Activated CD8-positive, alpha-beta T cell treated with anti-CD3 and anti-CD28 coated beads for 36 hours (primary cell): Measurements from ENCODE around the gene LMF1. TPM values are rescaled to one million over a fixed set of nuclear protein-coding genes. Genes with fewer than 3 reads are reported as not detected.

Source experiments
- ATAC-seq: fragments of 200-7000 bp; cut with Tn5 transposase; one replicate; pipeline ENCODE4 v1.10.0; 2021; ENCODE audit warnings: mild to moderate bottlenecking, moderate library complexity
- CTCF ChIA-PET: fragments of 350-600 bp; sonication (Branson Sonifier 250); formaldehyde crosslinking; loops from one replicate; lab custom pipeline; 2021; ENCODE audit warnings: antibody characterized with exemption; lab: Charles Lee
- POLR2A ChIA-PET: fragments of 350-600 bp; sonication (Branson Sonifier 250); formaldehyde crosslinking; loops from one replicate; lab custom pipeline; 2021; ENCODE audit warnings: antibody characterized with exemption; lab: Charles Lee
- DNase-seq: peaks from one replicate; pipeline ENCODE4 v3.0.0-alpha.2; 2020
- H3K27ac Mint-ChIP-seq: one replicate; pipeline ENCODE4 v1.8.0; 2021; ENCODE audit warnings: mild to moderate bottlenecking, mixed read lengths
- H3K27me3 Mint-ChIP-seq: one replicate; pipeline ENCODE4 v1.8.0; 2021; ENCODE audit warnings: mixed read lengths
- H3K36me3 Mint-ChIP-seq: one replicate; pipeline ENCODE4 v1.8.0; 2021; ENCODE audit warnings: low read depth, mixed read lengths
- H3K4me1 Mint-ChIP-seq: one replicate; pipeline ENCODE4 v1.8.0; 2021; ENCODE audit warnings: low read depth, mixed read lengths
- H3K4me3 Mint-ChIP-seq: one replicate; pipeline ENCODE4 v1.8.0; 2021; ENCODE audit warnings: mild to moderate bottlenecking, moderate library complexity, mixed read lengths
- H3K9me3 Mint-ChIP-seq: one replicate; pipeline ENCODE4 v1.8.0; 2021; ENCODE audit warnings: mixed read lengths
- intact Hi-C: fragments of 100-400 bp; cut with micrococcal nuclease; formaldehyde crosslinking; loops from one replicate; pipeline ENCODE4 v1.10.0; 2022
- total RNA-seq, 2 experiments: library from RNA; stranded (reverse); gene quantifications; one replicate each; pipeline ENCODE4 v1.2.3, GENCODE V29; 2021
- TF ChIP-seq, protein P1 (sequence below): fragments of 200-600 bp; IDR thresholded peaks from one replicate; pipeline ENCODE4 v1.8.0; 2022; ENCODE audit warnings: antibody characterized with exemption, mild to moderate bottlenecking

The LMF1 gene
- total RNA-seq, 2 experiments from 2014 or later: 8.7 to 9.7 TPM

- intact Hi-C loops: no loop called here
These were observed 119.5 kb downstream of the LMF1 start for GRCh38 chr16:851209-851810.

DNA sequence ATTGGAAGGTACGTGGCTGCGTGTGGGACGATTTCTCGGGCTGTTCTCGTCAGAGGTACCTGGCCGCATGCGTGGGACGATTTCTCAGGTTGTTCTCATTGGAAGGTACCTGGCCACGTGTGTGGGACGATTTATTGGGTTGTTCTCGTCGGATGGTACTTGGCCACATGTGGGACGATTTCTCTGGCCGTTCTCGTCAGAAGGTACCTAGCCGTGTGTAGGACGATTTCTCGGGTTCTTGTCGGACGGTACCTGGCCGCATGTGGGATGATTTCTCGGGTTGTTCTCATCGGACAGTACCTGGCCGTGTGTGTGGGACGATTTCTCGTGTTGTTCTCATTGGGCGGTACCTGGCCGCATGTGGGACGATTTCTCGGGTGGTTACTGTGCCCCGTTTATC lies 120.1 kb downstream of the LMF1 start:
- CTCF ChIA-PET: no interaction called here
- Mint-ChIP-seq H3K4me1 (no peaks in the 10 kb centered on the region), H3K27ac (no peak overlapping the region), H3K27me3 (no peaks in the 10 kb centered on the region), H3K9me3 (no peaks in the 10 kb centered on the region), H3K36me3 (no peaks in the 10 kb centered on the region), H3K4me3 (no peak overlapping the region)
- DNase-seq (no peak), ATAC-seq (no peak)
- POLR2A ChIA-PET: no interaction called here
- intact Hi-C loops: no loop called here
- TF ChIP-seq, protein P1, sequence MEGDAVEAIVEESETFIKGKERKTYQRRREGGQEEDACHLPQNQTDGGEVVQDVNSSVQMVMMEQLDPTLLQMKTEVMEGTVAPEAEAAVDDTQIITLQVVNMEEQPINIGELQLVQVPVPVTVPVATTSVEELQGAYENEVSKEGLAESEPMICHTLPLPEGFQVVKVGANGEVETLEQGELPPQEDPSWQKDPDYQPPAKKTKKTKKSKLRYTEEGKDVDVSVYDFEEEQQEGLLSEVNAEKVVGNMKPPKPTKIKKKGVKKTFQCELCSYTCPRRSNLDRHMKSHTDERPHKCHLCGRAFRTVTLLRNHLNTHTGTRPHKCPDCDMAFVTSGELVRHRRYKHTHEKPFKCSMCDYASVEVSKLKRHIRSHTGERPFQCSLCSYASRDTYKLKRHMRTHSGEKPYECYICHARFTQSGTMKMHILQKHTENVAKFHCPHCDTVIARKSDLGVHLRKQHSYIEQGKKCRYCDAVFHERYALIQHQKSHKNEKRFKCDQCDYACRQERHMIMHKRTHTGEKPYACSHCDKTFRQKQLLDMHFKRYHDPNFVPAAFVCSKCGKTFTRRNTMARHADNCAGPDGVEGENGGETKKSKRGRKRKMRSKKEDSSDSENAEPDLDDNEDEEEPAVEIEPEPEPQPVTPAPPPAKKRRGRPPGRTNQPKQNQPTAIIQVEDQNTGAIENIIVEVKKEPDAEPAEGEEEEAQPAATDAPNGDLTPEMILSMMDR: no peak

More at GRCh38 chr16:851209-851810, 119.5 kb downstream of the LMF1 start:
- no peaks in the 10 kb centered on the region for H3K36me3 Mint-ChIP-seq
- H3K27me3 Mint-ChIP-seq: no peaks in the 10 kb centered on the region
- no peaks in the 10 kb centered on the region for H3K4me1 Mint-ChIP-seq
- TF ChIP-seq, protein P1: no peak
- ATAC-seq: no peak
- H3K27ac Mint-ChIP-seq: no peak overlapping the region
- DNase-seq: no peak
- CTCF ChIA-PET: no interaction called here
- no peak overlapping the region for H3K4me3 Mint-ChIP-seq
- H3K9me3 Mint-ChIP-seq: no peaks in the 10 kb centered on the region
- POLR2A ChIA-PET: no interaction called here

GRCh38 chr16:848510-849253 lies 122.1 kb downstream of the LMF1 start:
- no peak overlapping the region for H3K4me3 Mint-ChIP-seq
- intact Hi-C loops: no loop called here
- no peak for DNase-seq
- H3K27ac Mint-ChIP-seq: no peak overlapping the region
- POLR2A ChIA-PET: interaction anchor here (0.6 kb wide), 1 partner anchor 12 kb away, joined by 3 read pairs; no protein-coding TSS in a partner anchor
- no peaks in the 10 kb centered on the region for H3K27me3 Mint-ChIP-seq
- TF ChIP-seq, protein P1: no peak
- H3K9me3 Mint-ChIP-seq: no peaks in the 10 kb centered on the region
- CTCF ChIA-PET: interaction anchor here (1.0 kb wide), 1 partner anchor 29 kb away, joined by 3 read pairs; no protein-coding TSS in a partner anchor
- H3K36me3 Mint-ChIP-seq: no peaks in the 10 kb centered on the region
- ATAC-seq: no peak
- no peaks in the 10 kb centered on the region for H3K4me1 Mint-ChIP-seq

- Mint-ChIP-seq H3K27ac (no peak overlapping the region), H3K36me3 (no peaks in the 10 kb centered on the region), H3K27me3 (no peaks in the 10 kb centered on the region), H3K4me1 (no peaks in the 10 kb centered on the region), H3K4me3 (no peak overlapping the region), H3K9me3 (no peaks in the 10 kb centered on the region)
- ATAC-seq: no peak
- no peak for DNase-seq
- ChIA-PET POLR2A (no interaction called here), CTCF (no interaction called here)
- TF ChIP-seq, protein P1: no peak
- intact Hi-C loops: no loop called here
These were observed 122.9 kb downstream of the LMF1 start for GRCh38 chr16:847681-848445.

GRCh38 chr16:847151-847550 lies 123.6 kb downstream of the LMF1 start:
- Mint-ChIP-seq H3K27me3 (no peaks in the 10 kb centered on the region), H3K36me3 (no peaks in the 10 kb centered on the region), H3K4me1 (no peaks in the 10 kb centered on the region), H3K27ac (no peak overlapping the region), H3K9me3 (no peaks in the 10 kb centered on the region), H3K4me3 (no peak overlapping the region)
- DNase-seq (no peak), ATAC-seq (no peak)
- intact Hi-C loops: no loop called here
- POLR2A ChIA-PET: no interaction called here
- CTCF ChIA-PET: no interaction called here
- TF ChIP-seq, protein P1: no peak
